HL-60 (cell line): Measurements from ENCODE around the gene THOC7.

Source experiments
- CTCF ChIP-seq: IDR thresholded peaks from one replicate; pipeline ENCODE4 v1.5.1; 2011; ENCODE audit warnings: low read length, control low read depth, inconsistent platforms; ENCODE audit not compliant: insufficient read depth
- GABPA ChIP-seq: IDR thresholded peaks from 2 replicates; pipeline ENCODE4 v1.6.1; 2012; ENCODE audit warnings: low read depth
- REST ChIP-seq: IDR thresholded peaks from 2 replicates; pipeline ENCODE4 v1.6.1; 2012; ENCODE audit warnings: low read depth; ENCODE audit not compliant: insufficient replicate concordance

DNA sequence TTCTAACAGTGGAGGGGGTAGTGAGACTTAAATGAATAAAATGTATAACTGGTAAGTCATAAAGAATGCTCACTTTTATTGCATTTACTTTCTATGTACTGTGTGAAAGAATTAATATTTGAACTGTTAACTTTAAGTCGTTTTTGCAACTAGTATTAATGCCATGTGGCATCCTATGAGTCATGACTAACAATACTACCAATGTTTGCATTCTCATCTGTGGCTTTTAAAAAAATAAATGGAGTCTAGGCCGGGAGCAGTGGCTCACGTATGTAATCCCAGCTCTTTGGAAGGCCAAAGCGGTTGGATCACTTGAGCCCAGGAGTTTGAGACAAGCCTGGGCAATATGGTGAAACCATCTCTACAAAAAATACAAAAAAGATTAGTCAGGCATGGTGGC lies 39.3 kb downstream of the THOC7 start:
- TF ChIP-seq CTCF (no peak), REST (no peak), GABPA (no peak)
